NB4 (cell line): ENCODE results near the gene PAM16.

Experiments used
- CTCF ChIP-seq: IDR thresholded peaks from one replicate; pipeline ENCODE4 v1.5.1; 2012; ENCODE audit warnings: low read depth, low read length
- POLR2A ChIP-seq: IDR thresholded peaks from 2 replicates; pipeline ENCODE4 v1.6.1; 2011; ENCODE audit warnings: mild to moderate bottlenecking; ENCODE audit not compliant: insufficient read length; ENCODE audit errors: extremely low read depth

- TF ChIP-seq POLR2A (no peak), CTCF (no peak)
Observed at GRCh38 chr16:4327386-4328045, 23.6 kb downstream of the PAM16 start.
